ENCODE measurements around the gene LAMB1.

- TF ChIP-seq, protein P1, sequence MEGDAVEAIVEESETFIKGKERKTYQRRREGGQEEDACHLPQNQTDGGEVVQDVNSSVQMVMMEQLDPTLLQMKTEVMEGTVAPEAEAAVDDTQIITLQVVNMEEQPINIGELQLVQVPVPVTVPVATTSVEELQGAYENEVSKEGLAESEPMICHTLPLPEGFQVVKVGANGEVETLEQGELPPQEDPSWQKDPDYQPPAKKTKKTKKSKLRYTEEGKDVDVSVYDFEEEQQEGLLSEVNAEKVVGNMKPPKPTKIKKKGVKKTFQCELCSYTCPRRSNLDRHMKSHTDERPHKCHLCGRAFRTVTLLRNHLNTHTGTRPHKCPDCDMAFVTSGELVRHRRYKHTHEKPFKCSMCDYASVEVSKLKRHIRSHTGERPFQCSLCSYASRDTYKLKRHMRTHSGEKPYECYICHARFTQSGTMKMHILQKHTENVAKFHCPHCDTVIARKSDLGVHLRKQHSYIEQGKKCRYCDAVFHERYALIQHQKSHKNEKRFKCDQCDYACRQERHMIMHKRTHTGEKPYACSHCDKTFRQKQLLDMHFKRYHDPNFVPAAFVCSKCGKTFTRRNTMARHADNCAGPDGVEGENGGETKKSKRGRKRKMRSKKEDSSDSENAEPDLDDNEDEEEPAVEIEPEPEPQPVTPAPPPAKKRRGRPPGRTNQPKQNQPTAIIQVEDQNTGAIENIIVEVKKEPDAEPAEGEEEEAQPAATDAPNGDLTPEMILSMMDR (conservative IDR thresholded peaks at IDR 0.05; ENCODE audit: low read length): no peak
- TF ChIP-seq EZH2phosphoT487 (IDR thresholded peaks at IDR 0.05; ENCODE audit: borderline replicate concordance, low read depth, low read length): no peak
Observed at GRCh38 chr7:107980171-107980570, 22.8 kb downstream of the LAMB1 start.
